ENCODE results near the gene ANO1. TPM values are rescaled to one million over a fixed set of nuclear protein-coding genes. Genes with fewer than 3 reads are reported as not detected.

Gene ANO1
- total RNA-seq, 1 donor from 2014 or later = 14.9 TPM

- H3K36me3 Mint-ChIP-seq = peaks cover 9% of the 10 kb centered on the region
- peaks cover 17% of the 10 kb centered on the region for H3K4me1 Mint-ChIP-seq (ENCODE audit: unreplicated experiment)
- H3K4me3 Mint-ChIP-seq = peak overlapping the region; percentile 96
- peaks cover 3% of the 10 kb centered on the region for H3K27me3 Mint-ChIP-seq
- DNase-seq (ENCODE audit: extremely low spot score, unreplicated experiment) = no peak
- no peak for TF ChIP-seq CTCF (conservative IDR thresholded peaks at IDR 0.05)
- H3K9me3 Mint-ChIP-seq = no peaks in the 10 kb centered on the region
- H3K27ac Mint-ChIP-seq = peak overlapping the region; percentile 73
These were observed 124.1 kb downstream of the ANO1 start for GRCh38 chr11:70201882-70202861.

- no peak for TF ChIP-seq CTCF (conservative IDR thresholded peaks at IDR 0.05)
- H3K4me1 Mint-ChIP-seq (ENCODE audit: unreplicated experiment) = peaks cover 17% of the 10 kb centered on the region
- H3K9me3 Mint-ChIP-seq = no peaks in the 10 kb centered on the region
- peak within 1 kb of the TSS; percentile 94 for H3K27ac Mint-ChIP-seq
- H3K36me3 Mint-ChIP-seq = peaks cover 9% of the 10 kb centered on the region
- peaks cover 3% of the 10 kb centered on the region for H3K27me3 Mint-ChIP-seq
- peak within 1 kb of the TSS; percentile 96 for H3K4me3 Mint-ChIP-seq
- peak; percentile 90 for DNase-seq (ENCODE audit: extremely low spot score, unreplicated experiment)
These were observed 125.0 kb downstream of the ANO1 start, which contains the start of gene FADD for GRCh38 chr11:70202920-70203750. TSS of gene FADD (plus strand) at chr11:70203296. CDS start at chr11:70203460, 164 bp downstream.

- peaks cover 23% of the 10 kb centered on the region for H3K4me1 Mint-ChIP-seq (ENCODE audit: unreplicated experiment)
- DNase-seq (ENCODE audit: extremely low spot score, unreplicated experiment) = no peak
These were observed 125.8 kb downstream of the ANO1 start for GRCh38 chr11:70203751-70204465.

GRCh38 chr11:70204466-70204799, 126.3 kb downstream of the ANO1 start:
- Mint-ChIP-seq H3K27me3 (peaks cover under 1% of the 10 kb centered on the region), H3K36me3 (peaks cover 16% of the 10 kb centered on the region), H3K4me3 (peak overlapping the region; percentile 96), H3K27ac (peak overlapping the region; percentile 94), H3K4me1 (ENCODE audit: unreplicated experiment) (peaks cover 27% of the 10 kb centered on the region), H3K9me3 (no peaks in the 10 kb centered on the region)
- no peak for DNase-seq (ENCODE audit: extremely low spot score, unreplicated experiment)
- TF ChIP-seq CTCF (conservative IDR thresholded peaks at IDR 0.05) = no peak

More at GRCh38 chr11:70203751-70204465, 125.8 kb downstream of the ANO1 start:
- peaks cover 14% of the 10 kb centered on the region for H3K36me3 Mint-ChIP-seq
- peaks cover 3% of the 10 kb centered on the region for H3K27me3 Mint-ChIP-seq
- H3K27ac Mint-ChIP-seq = peak overlapping the region; percentile 94
- TF ChIP-seq CTCF (conservative IDR thresholded peaks at IDR 0.05) = no peak
- no peaks in the 10 kb centered on the region for H3K9me3 Mint-ChIP-seq
- H3K4me3 Mint-ChIP-seq = peak overlapping the region; percentile 96
